ENCODE data around the gene KCNAB1.
"Not testable (repeated sequence)": the region's sequence is repeated elsewhere in the genome, so short reads cannot be mapped to it uniquely, and the experiment has no call there.

The KCNAB1 gene

DNA sequence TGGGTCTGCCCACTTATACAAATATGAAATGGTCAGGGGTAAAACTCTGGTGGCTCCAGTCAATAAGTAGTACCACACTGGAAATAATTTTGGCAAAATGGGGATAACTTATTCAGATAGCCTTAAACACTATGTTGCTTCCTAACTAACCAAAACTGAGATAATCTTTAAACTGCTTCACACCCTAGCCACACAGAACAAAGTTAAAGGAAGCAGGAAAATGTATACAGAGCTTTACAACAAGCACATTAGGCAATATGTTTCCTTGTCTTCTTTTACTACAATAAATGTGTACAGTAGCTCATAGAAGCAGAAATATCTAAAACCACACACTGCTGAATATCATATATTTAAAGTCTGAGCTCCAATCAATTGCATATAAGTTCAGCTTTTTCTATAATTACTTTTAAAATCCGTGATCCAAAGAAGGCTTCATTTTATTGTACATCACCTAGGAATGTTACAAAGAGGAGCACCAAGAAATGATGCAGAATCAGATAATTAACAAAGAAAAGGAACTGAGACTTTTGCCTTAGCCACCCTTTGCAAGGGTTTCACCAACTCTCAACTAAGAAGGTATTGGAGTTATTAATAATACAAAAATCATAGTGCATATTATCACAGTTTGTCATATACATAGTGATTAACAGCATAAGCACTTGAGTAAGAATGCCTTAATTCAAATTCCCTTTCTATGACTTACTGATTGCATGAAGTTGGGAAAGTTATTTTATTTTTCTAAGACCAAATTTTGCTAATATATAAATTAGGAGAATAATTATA is 443.7 kb downstream of the KCNAB1 start:
- H3K79me2 ChIP-seq (ENCODE audit: insufficient read depth, low read length), result no peaks in the 10 kb centered on the region

DNA sequence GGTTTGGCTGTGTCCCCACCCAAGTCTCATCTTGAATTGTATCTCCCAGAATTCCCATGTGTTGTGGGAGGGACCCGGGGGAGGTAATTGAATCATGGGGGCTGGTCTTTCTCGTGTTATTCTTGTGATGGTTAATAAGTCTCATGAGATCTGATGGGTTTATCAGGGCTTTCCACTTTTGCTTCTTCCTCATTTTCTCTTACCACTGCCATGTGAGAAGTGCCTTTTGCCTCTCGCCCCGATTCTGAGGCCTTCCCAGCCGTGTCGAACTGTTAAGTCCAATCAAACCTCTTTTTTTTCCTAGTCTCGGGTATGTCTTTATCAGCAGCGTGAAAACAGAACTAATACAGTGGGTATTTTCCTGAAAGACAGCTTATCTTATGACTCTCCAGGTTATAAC is 448.6 kb downstream of the KCNAB1 start:
- not testable (repeated sequence) for H3K27me3 ChIP-seq (ENCODE audit: low read length); H3F3A ChIP-seq (ENCODE audit: insufficient read depth); H3K4me3 ChIP-seq (ENCODE audit: insufficient read depth, low read length, poor library complexity, severe bottlenecking); H3K36me3 ChIP-seq (ENCODE audit: low read length); H4K20me1 ChIP-seq (ENCODE audit: low read depth, low read length); H3K27ac ChIP-seq (ENCODE audit: low read depth, low read length); H3K9me2 ChIP-seq (replicated peaks; ENCODE audit: insufficient read depth, low read length); H3K9ac ChIP-seq (ENCODE audit: low read length); H3K9me3 ChIP-seq (ENCODE audit: insufficient read depth, low read length); H3K4me2 ChIP-seq (ENCODE audit: low read depth, low read length, poor library complexity, severe bottlenecking); H2AFZ ChIP-seq (ENCODE audit: low read depth, low read length, severe bottlenecking); H3K79me2 ChIP-seq (ENCODE audit: insufficient read depth, low read length)

More for the DNA sequence above, 443.7 kb downstream of the KCNAB1 start:
- Histone ChIP-seq H2AFZ (ENCODE audit: low read depth, low read length, severe bottlenecking) (no peak overlapping the region), H3K27me3 (ENCODE audit: low read length) (no peaks in the 10 kb centered on the region), H3K36me3 (ENCODE audit: low read length) (no peaks in the 10 kb centered on the region), H3K4me2 (ENCODE audit: low read depth, low read length, poor library complexity, severe bottlenecking) (no peak overlapping the region), H4K20me1 (ENCODE audit: low read depth, low read length) (no peaks in the 10 kb centered on the region), H3F3A (ENCODE audit: insufficient read depth) (no peaks in the 10 kb centered on the region), H3K9me2 (replicated peaks; ENCODE audit: insufficient read depth, low read length) (no peaks in the 10 kb centered on the region), H3K4me3 (ENCODE audit: insufficient read depth, low read length, poor library complexity, severe bottlenecking) (no peak overlapping the region), H3K27ac (ENCODE audit: low read depth, low read length) (no peak overlapping the region), H3K9me3 (ENCODE audit: insufficient read depth, low read length) (no peaks in the 10 kb centered on the region), H3K9ac (ENCODE audit: low read length) (no peak overlapping the region)
- TF ChIP-seq EZH2phosphoT487 (conservative IDR thresholded peaks at IDR 0.05; ENCODE audit: low read length), result no peak
- TF ChIP-seq, protein P1, sequence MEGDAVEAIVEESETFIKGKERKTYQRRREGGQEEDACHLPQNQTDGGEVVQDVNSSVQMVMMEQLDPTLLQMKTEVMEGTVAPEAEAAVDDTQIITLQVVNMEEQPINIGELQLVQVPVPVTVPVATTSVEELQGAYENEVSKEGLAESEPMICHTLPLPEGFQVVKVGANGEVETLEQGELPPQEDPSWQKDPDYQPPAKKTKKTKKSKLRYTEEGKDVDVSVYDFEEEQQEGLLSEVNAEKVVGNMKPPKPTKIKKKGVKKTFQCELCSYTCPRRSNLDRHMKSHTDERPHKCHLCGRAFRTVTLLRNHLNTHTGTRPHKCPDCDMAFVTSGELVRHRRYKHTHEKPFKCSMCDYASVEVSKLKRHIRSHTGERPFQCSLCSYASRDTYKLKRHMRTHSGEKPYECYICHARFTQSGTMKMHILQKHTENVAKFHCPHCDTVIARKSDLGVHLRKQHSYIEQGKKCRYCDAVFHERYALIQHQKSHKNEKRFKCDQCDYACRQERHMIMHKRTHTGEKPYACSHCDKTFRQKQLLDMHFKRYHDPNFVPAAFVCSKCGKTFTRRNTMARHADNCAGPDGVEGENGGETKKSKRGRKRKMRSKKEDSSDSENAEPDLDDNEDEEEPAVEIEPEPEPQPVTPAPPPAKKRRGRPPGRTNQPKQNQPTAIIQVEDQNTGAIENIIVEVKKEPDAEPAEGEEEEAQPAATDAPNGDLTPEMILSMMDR (IDR thresholded peaks at IDR 0.05; ENCODE audit: insufficient read depth, low read length, poor library complexity, severe bottlenecking), result no peak

DNA sequence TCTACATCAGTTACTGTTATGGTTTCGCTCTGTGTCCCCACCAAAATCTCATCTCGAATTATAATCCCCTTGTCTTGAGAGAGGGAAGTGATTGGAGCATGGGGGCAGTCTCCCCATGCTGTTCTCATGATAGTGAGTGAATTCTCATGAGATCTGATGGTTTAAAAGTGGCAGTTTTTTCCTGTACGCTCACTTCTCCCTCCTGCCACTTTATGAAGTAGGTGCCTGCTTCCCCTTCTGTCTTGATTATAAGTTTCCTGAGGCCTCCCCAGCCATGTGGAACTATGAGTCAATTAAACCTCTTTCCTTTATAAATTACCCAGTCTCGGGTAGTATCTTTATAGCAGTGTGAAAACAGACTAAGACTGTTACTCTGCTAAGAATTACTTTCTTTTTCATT is 449.5 kb downstream of the KCNAB1 start:
- H4K20me1 ChIP-seq (ENCODE audit: low read depth, low read length); H3K27me3 ChIP-seq (ENCODE audit: low read length); H3K9me2 ChIP-seq (replicated peaks; ENCODE audit: insufficient read depth, low read length); H3K9me3 ChIP-seq (ENCODE audit: insufficient read depth, low read length); H3F3A ChIP-seq (ENCODE audit: insufficient read depth); H2AFZ ChIP-seq (ENCODE audit: low read depth, low read length, severe bottlenecking); H3K36me3 ChIP-seq (ENCODE audit: low read length); H3K4me3 ChIP-seq (ENCODE audit: insufficient read depth, low read length, poor library complexity, severe bottlenecking); H3K4me2 ChIP-seq (ENCODE audit: low read depth, low read length, poor library complexity, severe bottlenecking); H3K27ac ChIP-seq (ENCODE audit: low read depth, low read length); H3K79me2 ChIP-seq (ENCODE audit: insufficient read depth, low read length); H3K9ac ChIP-seq (ENCODE audit: low read length): not testable (repeated sequence)

DNA sequence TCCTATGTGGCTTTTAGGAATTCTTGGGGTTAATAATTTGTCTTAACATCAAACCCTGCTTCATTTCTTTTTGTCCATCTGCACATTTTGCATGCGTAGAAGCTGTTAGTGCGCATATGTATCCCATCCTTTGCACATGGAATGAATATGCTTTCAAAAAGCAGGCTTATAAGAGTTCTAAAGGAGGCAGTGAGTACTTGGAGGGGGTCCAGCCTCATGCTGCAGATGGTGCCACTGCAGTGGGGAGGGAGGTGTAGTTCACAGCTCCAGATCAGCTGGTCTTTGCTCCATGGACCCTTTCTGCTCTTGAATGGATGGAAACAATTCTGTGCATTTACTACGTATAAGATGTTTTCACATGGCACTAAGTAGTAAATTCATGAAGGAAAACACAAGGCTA is 455.3 kb downstream of the KCNAB1 start:
- Histone ChIP-seq H3F3A (ENCODE audit: insufficient read depth) (no peaks in the 10 kb centered on the region), H2AFZ (ENCODE audit: low read depth, low read length, severe bottlenecking) (no peak overlapping the region), H3K4me2 (ENCODE audit: low read depth, low read length, poor library complexity, severe bottlenecking) (no peak overlapping the region), H3K27ac (ENCODE audit: low read depth, low read length) (no peak overlapping the region), H3K36me3 (ENCODE audit: low read length) (no peaks in the 10 kb centered on the region), H3K79me2 (ENCODE audit: insufficient read depth, low read length) (no peaks in the 10 kb centered on the region), H3K9ac (ENCODE audit: low read length) (no peak overlapping the region), H3K27me3 (ENCODE audit: low read length) (no peaks in the 10 kb centered on the region), H3K9me3 (ENCODE audit: insufficient read depth, low read length) (no peaks in the 10 kb centered on the region), H4K20me1 (ENCODE audit: low read depth, low read length) (no peaks in the 10 kb centered on the region), H3K4me3 (ENCODE audit: insufficient read depth, low read length, poor library complexity, severe bottlenecking) (no peak overlapping the region), H3K9me2 (replicated peaks; ENCODE audit: insufficient read depth, low read length) (no peaks in the 10 kb centered on the region)
- TF ChIP-seq, protein P1 (IDR thresholded peaks at IDR 0.05; ENCODE audit: insufficient read depth, low read length, poor library complexity, severe bottlenecking), result no peak
- no peak for TF ChIP-seq EZH2phosphoT487 (conservative IDR thresholded peaks at IDR 0.05; ENCODE audit: low read length)
